H1 (cell line): ENCODE results near the gene KLHL21.

Experiments
- EZH2 ChIP-seq: fragments of 200-600 bp; sonication (generic); IDR thresholded peaks from 2 replicates; pipeline ENCODE4 v1.7.1; 2012; ENCODE audit warnings: low read depth, mild to moderate bottlenecking, moderate library complexity, low read length, inconsistent platforms; ENCODE audit not compliant: severe bottlenecking
- FOSL1 ChIP-seq: IDR thresholded peaks from 2 replicates; pipeline ENCODE4 v1.6.1; 2011; ENCODE audit warnings: mild to moderate bottlenecking, low read depth, low read length, moderate library complexity; ENCODE audit not compliant: insufficient read depth
- TF ChIP-seq, protein P1 (sequence below), 3 experiments: IDR thresholded peaks; 1 replicate in 2 of 3; 2 replicates in 1 of 3; pipeline versions ENCODE4 v1.5.1 to v1.6.1; 2011; ENCODE audit warnings: low read length in 3 of 3, mild to moderate bottlenecking in 3 of 3, inconsistent platforms in 2 of 3, low read depth in 1 of 3, moderate library complexity in 1 of 3; ENCODE audit not compliant: insufficient read depth in 1 of 3; ENCODE audit errors: control extremely low read depth in 1 of 3

DNA sequence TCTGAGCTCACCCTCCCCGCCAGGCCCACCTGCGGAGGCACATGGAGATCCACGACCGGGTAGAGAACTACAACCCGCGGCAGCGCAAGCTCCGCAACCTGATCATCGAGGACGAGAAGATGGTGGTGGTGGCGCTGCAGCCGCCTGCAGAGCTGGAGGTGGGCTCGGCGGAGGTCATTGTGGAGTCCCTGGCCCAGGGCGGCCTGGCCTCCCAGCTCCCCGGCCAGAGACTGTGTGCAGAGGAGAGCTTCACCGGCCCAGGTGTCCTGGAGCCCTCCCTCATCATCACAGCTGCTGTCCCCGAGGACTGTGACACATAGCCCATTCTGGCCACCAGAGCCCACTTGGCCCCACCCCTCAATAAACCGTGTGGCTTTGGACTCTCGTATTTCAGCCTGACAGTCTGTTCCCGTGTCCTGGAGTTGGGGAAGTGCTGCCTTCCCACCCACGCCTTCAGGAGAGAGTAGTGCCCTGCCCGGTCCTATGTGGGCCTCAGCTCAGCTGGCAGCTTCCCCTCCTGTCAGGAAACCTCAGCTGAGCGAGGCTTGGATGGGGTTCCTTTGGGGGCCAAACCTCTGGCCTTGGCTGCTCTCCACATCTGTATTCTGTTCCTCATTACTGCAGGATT is 13.7 kb downstream of the KLHL21 start:
- TF ChIP-seq EZH2 (no peak), FOSL1 (no peak)
- TF ChIP-seq, protein P1, sequence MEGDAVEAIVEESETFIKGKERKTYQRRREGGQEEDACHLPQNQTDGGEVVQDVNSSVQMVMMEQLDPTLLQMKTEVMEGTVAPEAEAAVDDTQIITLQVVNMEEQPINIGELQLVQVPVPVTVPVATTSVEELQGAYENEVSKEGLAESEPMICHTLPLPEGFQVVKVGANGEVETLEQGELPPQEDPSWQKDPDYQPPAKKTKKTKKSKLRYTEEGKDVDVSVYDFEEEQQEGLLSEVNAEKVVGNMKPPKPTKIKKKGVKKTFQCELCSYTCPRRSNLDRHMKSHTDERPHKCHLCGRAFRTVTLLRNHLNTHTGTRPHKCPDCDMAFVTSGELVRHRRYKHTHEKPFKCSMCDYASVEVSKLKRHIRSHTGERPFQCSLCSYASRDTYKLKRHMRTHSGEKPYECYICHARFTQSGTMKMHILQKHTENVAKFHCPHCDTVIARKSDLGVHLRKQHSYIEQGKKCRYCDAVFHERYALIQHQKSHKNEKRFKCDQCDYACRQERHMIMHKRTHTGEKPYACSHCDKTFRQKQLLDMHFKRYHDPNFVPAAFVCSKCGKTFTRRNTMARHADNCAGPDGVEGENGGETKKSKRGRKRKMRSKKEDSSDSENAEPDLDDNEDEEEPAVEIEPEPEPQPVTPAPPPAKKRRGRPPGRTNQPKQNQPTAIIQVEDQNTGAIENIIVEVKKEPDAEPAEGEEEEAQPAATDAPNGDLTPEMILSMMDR (IDR thresholded peaks at IDR 0.05; ENCODE audit: control extremely low read depth in 1 of 3, insufficient read depth in 1 of 3, low read depth in 1 of 3, low read length in 3 of 3): no peak
